HepG2 (cell line): Measurements from ENCODE around the gene ZNF782. TPM values are rescaled to one million over a fixed set of nuclear protein-coding genes. Genes with fewer than 3 reads are reported as not detected.

ENCODE experiments used
- DNMT3B ChIP-seq: conservative IDR thresholded peaks from 2 replicates; pipeline ENCODE4 v1.6.1; 2016; ENCODE audit warnings: missing biosample characterization, control low read depth
- DPF2 ChIP-seq: sonication (generic); formaldehyde crosslinking; IDR thresholded peaks from 2 replicates; pipeline ENCODE4 v1.4.0; 2020; ENCODE audit warnings: mild to moderate bottlenecking, low read depth, missing genetic modification reagents, borderline replicate concordance
- ELF3 ChIP-seq: IDR thresholded peaks from 2 replicates; pipeline ENCODE4 v1.6.1; 2016; ENCODE audit warnings: missing genetic modification reagents, missing compliant biosample characterization
- ELF4 ChIP-seq: sonication (generic); formaldehyde crosslinking; IDR thresholded peaks from 2 replicates; pipeline ENCODE4 v1.5.0; 2020; ENCODE audit warnings: missing genetic modification reagents, mild to moderate bottlenecking, moderate library complexity, borderline replicate concordance
- ETV6 ChIP-seq: sonication (generic); formaldehyde crosslinking; conservative IDR thresholded peaks from 2 replicates; pipeline ENCODE4 v1.4.0; 2020; ENCODE audit warnings: missing genetic modification reagents
- FIP1L1 ChIP-seq: fragments of 200-400 bp; formaldehyde crosslinking; IDR thresholded peaks from 2 replicates; pipeline ENCODE4 v1.6.1; 2018; ENCODE audit warnings: low read depth, mild to moderate bottlenecking, low read length, moderate library complexity, borderline replicate concordance; ENCODE audit not compliant: insufficient read depth
- HDAC1 ChIP-seq: sonication (generic); formaldehyde crosslinking; IDR thresholded peaks from 2 replicates; pipeline ENCODE4 v1.5.1; 2020; ENCODE audit warnings: mild to moderate bottlenecking, missing genetic modification reagents
- HNRNPK ChIP-seq: fragments of 200-400 bp; formaldehyde crosslinking; IDR thresholded peaks from 2 replicates; pipeline ENCODE4 v1.6.1; 2018; ENCODE audit warnings: low read length, low read depth, moderate library complexity, mild to moderate bottlenecking; ENCODE audit not compliant: poor library complexity, severe bottlenecking
- KAT7 ChIP-seq: IDR thresholded peaks from 2 replicates; pipeline ENCODE4 v1.6.1; 2018; ENCODE audit warnings: borderline replicate concordance, missing compliant biosample characterization
- KLF12 ChIP-seq: sonication (generic); formaldehyde crosslinking; IDR thresholded peaks from 2 replicates; pipeline ENCODE4 v1.4.0; 2020; ENCODE audit warnings: missing genetic modification reagents, borderline replicate concordance
- NONO ChIP-seq, 2 experiments: fragments of 450-650 bp in 1 of 2; sonication (generic) in 1 of 2; formaldehyde crosslinking in 1 of 2; IDR thresholded peaks in 1 of 2; conservative IDR thresholded peaks in 1 of 2; 2 replicates each; pipeline versions ENCODE4 v1.6.1 to v1.8.0; 2017 to 2022; ENCODE audit warnings: mild to moderate bottlenecking in 1 of 2, missing genetic modification reagents in 1 of 2, moderate library complexity in 1 of 2
- SNAPC2 ChIP-seq: sonication (generic); formaldehyde crosslinking; IDR thresholded peaks from 2 replicates; pipeline ENCODE4 v1.8.1; 2022; ENCODE audit warnings: mild to moderate bottlenecking, missing genetic modification reagents
- TAF1 ChIP-seq: sonication (generic); formaldehyde crosslinking; IDR thresholded peaks from 2 replicates; pipeline ENCODE4 v1.4.0; 2020; ENCODE audit warnings: missing genetic modification reagents
- WIZ ChIP-seq: sonication (generic); formaldehyde crosslinking; IDR thresholded peaks from 2 replicates; pipeline ENCODE4 v1.5.1; 2020; ENCODE audit warnings: mild to moderate bottlenecking, missing genetic modification reagents
- ZBTB42 ChIP-seq: sonication (generic); formaldehyde crosslinking; IDR thresholded peaks from 2 replicates; pipeline ENCODE4 v1.5.0; 2020; ENCODE audit warnings: mild to moderate bottlenecking, missing genetic modification reagents
- ZNF143 ChIP-seq: sonication (generic); formaldehyde crosslinking; IDR thresholded peaks from 2 replicates; pipeline ENCODE4 v1.4.0; 2020; ENCODE audit warnings: missing genetic modification reagents
- ZNF205 ChIP-seq: IDR thresholded peaks from 2 replicates; pipeline ENCODE4 v1.6.1; 2018; ENCODE audit warnings: missing biosample characterization, missing genetic modification reagents
- ZNF451 ChIP-seq: sonication (generic); formaldehyde crosslinking; IDR thresholded peaks from 2 replicates; pipeline ENCODE4 v1.5.0; 2020; ENCODE audit warnings: mild to moderate bottlenecking, missing genetic modification reagents
- ZNF724P ChIP-seq: sonication (generic); formaldehyde crosslinking; IDR thresholded peaks from 2 replicates; pipeline ENCODE4 v1.8.0; 2022; ENCODE audit warnings: missing genetic modification reagents, borderline replicate concordance
- ZZZ3 ChIP-seq: sonication (generic); formaldehyde crosslinking; IDR thresholded peaks from 2 replicates; pipeline ENCODE4 v1.4.0; 2020; ENCODE audit warnings: missing genetic modification reagents, mild to moderate bottlenecking, borderline replicate concordance
- polyA plus RNA-seq, 8 experiments: library from polyadenylated mRNA; depleted of rRNA in 3 of 8; stranded (reverse) in 7 of 8; unstranded in 1 of 8; fragments of >200 nt; fragmentation: Illumina TruSeq in 4 of 8; extraction: Trizol in 4 of 8; gene quantifications; 2 replicates each; pipeline versions ENCODE4 v1.2.1 to v1.2.3, GENCODE V29; 2011 to 2016; ENCODE audit warnings: low read depth in 4 of 8, missing spikeins in 1 of 8, mixed read lengths in 1 of 8; ENCODE audit not compliant: insufficient read depth in 1 of 8
- total RNA-seq, 5 experiments: library from RNA; depleted of rRNA; stranded (reverse); fragments of >200 nt; fragmentation: Illumina TruSeq; extraction: Trizol; gene quantifications; 2 replicates each; pipeline ENCODE4 v1.2.3, GENCODE V29; 2016; ENCODE audit warnings: low read depth in 1 of 5
- TF ChIP-seq, protein P1 (sequence below): sonication (generic); formaldehyde crosslinking; IDR thresholded peaks from 2 replicates; pipeline ENCODE4 v1.4.0; 2020; ENCODE audit warnings: missing genetic modification reagents, mild to moderate bottlenecking, borderline replicate concordance
- TF ChIP-seq, protein P2 (sequence below): sonication (generic); formaldehyde crosslinking; IDR thresholded peaks from 2 replicates; pipeline ENCODE4 v1.4.0; 2020; ENCODE audit warnings: missing genetic modification reagents
- TF ChIP-seq, protein P3 (sequence below): IDR thresholded peaks from 2 replicates; pipeline ENCODE4 v1.6.1; 2016; ENCODE audit warnings: missing genetic modification reagents, missing compliant biosample characterization
- TF ChIP-seq, protein P4 (sequence below): IDR thresholded peaks from 2 replicates; pipeline ENCODE4 v1.6.1; 2018; ENCODE audit warnings: missing genetic modification reagents

ZNF782 gene
- total and polyA plus RNA-seq, 2 of the 13 experiments (the other 11 are each of a cell fraction or from before 2014, with no cell fraction given): 1.4 to 4.9 TPM

DNA sequence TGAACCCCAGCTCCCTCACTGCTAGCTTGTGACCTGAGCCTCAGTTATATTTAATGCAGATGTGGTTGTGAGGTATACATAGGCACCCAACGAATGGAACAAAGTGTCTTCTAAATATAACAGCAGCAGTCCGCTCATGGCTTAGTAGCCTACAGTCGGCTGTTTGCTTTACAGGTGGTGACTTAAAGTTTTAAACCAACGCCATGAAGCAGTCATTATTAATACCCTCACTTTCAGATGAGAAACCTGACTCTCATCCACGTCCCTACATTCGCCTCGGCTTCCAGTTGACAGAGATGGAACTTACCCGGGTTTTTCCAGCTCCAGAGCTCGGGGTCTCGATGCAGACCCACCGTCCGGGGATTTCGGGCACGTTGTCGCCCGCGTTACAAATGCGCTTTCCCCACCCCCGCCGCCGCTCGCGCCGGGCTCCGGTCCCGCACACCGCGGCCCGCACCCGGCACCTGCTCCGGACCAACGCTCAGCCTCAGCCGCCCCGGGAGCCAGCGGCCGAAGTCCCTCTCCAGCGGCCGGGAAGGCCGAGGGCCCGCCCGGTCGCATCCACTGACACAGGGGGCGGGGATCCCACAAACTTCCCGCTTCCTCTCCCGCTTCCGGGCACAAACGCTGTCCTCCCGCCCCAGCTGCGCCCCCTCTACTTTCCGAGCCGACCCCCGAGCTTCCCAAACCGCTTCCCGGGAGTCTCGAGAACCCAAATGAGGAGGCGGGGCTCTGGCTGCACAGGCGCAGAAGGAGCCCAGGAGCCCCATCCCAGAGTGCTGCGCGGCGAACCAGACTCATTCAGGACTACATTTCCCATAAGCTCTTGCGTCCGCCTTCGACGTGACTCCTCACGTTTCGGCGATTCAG, at the start of gene ZNF782 (continued):
- TF ChIP-seq ZNF451 (CRISPR knock-in tag): 0 out of 2 replicates have a peak, but pooled peaks have one; percentile 57
- TF ChIP-seq DPF2 (CRISPR knock-in tag): no peak
- TF ChIP-seq FIP1L1: no peak
- no peak for TF ChIP-seq DNMT3B (CRISPR knock-in tag)
- TF ChIP-seq, protein P1, sequence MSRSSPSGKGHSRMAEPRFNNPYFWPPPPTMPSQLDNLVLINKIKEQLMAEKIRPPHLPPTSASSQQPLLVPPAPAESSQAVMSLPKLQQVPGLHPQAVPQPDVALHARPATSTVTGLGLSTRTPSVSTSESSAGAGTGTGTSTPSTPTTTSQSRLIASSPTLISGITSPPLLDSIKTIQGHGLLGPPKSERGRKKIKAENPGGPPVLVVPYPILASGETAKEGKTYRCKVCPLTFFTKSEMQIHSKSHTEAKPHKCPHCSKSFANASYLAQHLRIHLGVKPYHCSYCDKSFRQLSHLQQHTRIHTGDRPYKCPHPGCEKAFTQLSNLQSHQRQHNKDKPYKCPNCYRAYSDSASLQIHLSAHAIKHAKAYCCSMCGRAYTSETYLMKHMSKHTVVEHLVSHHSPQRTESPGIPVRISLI (CRISPR knock-in tag): no peak; the same call in 1 of the 2 replicates
- TF ChIP-seq ELF3 (CRISPR knock-in tag): peak; percentile 62; the same call in 1 of the 2 replicates
- TF ChIP-seq ZNF724P (CRISPR knock-in tag): no peak
- TF ChIP-seq NONO (IDR thresholded peaks at IDR 0.05): no peak
- TF ChIP-seq NONO (CRISPR knock-in tag; conservative IDR thresholded peaks at IDR 0.05): 0 out of 2 replicates have a peak, but pooled peaks have one; percentile 64
- TF ChIP-seq, protein P2, sequence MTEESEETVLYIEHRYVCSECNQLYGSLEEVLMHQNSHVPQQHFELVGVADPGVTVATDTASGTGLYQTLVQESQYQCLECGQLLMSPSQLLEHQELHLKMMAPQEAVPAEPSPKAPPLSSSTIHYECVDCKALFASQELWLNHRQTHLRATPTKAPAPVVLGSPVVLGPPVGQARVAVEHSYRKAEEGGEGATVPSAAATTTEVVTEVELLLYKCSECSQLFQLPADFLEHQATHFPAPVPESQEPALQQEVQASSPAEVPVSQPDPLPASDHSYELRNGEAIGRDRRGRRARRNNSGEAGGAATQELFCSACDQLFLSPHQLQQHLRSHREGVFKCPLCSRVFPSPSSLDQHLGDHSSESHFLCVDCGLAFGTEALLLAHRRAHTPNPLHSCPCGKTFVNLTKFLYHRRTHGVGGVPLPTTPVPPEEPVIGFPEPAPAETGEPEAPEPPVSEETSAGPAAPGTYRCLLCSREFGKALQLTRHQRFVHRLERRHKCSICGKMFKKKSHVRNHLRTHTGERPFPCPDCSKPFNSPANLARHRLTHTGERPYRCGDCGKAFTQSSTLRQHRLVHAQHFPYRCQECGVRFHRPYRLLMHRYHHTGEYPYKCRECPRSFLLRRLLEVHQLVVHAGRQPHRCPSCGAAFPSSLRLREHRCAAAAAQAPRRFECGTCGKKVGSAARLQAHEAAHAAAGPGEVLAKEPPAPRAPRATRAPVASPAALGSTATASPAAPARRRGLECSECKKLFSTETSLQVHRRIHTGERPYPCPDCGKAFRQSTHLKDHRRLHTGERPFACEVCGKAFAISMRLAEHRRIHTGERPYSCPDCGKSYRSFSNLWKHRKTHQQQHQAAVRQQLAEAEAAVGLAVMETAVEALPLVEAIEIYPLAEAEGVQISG: peak; percentile 67
- TF ChIP-seq HNRNPK: no peak
- no peak for TF ChIP-seq SNAPC2 (CRISPR knock-in tag)
- TF ChIP-seq WIZ (CRISPR knock-in tag): no peak
- TF ChIP-seq ZBTB42: 0 out of 2 replicates have a peak, but pooled peaks have one; percentile 32
- peak; percentile 64; the same call in 1 of the 2 replicates for TF ChIP-seq ZNF205
- TF ChIP-seq KLF12 (CRISPR knock-in tag): no peak
- TF ChIP-seq, protein P3, sequence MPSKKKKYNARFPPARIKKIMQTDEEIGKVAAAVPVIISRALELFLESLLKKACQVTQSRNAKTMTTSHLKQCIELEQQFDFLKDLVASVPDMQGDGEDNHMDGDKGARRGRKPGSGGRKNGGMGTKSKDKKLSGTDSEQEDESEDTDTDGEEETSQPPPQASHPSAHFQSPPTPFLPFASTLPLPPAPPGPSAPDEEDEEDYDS (CRISPR knock-in tag): peak; percentile 61
- 0 out of 2 replicates have a peak, but pooled peaks have one; percentile 76 for TF ChIP-seq HDAC1 (CRISPR knock-in tag)
- TF ChIP-seq ZNF143 (CRISPR knock-in tag): peak; percentile 95
- TF ChIP-seq ELF4 (CRISPR knock-in tag): no peak; the same call in 1 of the 2 replicates
- TF ChIP-seq, protein P4, sequence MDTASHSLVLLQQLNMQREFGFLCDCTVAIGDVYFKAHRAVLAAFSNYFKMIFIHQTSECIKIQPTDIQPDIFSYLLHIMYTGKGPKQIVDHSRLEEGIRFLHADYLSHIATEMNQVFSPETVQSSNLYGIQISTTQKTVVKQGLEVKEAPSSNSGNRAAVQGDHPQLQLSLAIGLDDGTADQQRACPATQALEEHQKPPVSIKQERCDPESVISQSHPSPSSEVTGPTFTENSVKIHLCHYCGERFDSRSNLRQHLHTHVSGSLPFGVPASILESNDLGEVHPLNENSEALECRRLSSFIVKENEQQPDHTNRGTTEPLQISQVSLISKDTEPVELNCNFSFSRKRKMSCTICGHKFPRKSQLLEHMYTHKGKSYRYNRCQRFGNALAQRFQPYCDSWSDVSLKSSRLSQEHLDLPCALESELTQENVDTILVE: peak; percentile 85; the same call in 1 of the 2 replicates
- TF ChIP-seq ETV6 (CRISPR knock-in tag): peak; percentile 92
- peak; percentile 60; the same call in 1 of the 2 replicates for TF ChIP-seq TAF1 (CRISPR knock-in tag)
- no peak; the same call in 1 of the 2 replicates for TF ChIP-seq ZZZ3 (CRISPR knock-in tag)
- peak; percentile 83; the same call in 1 of the 2 replicates for TF ChIP-seq KAT7 (CRISPR knock-in tag)
